Hematopoietic multipotent progenitor cell treated with erythropoietin and hydrocortisone succinate and interleukin-3 and kit ligand, for 15 days (in vitro differentiated cells): ENCODE measurements around the gene TMEM134.
A peak's percentile ranks its signal among the peaks of the same experiment; 100 is the strongest.

Source experiments
- DNase-seq: peaks from one replicate; pipeline ENCODE4 v3.0.0-alpha.2; 2015; ENCODE audit warnings: low spot score

The TMEM134 gene

GRCh38 chr11:67422891-67423290 lies 46.2 kb downstream of the TMEM134 start:
- DNase-seq: no peak

- no peak for DNase-seq
Measured at GRCh38 chr11:67421430-67422031, 47.5 kb downstream of the TMEM134 start.

- peak; percentile 93 for DNase-seq
Measured at GRCh38 chr11:67420646-67421429, 48.2 kb downstream of the TMEM134 start.

DNA sequence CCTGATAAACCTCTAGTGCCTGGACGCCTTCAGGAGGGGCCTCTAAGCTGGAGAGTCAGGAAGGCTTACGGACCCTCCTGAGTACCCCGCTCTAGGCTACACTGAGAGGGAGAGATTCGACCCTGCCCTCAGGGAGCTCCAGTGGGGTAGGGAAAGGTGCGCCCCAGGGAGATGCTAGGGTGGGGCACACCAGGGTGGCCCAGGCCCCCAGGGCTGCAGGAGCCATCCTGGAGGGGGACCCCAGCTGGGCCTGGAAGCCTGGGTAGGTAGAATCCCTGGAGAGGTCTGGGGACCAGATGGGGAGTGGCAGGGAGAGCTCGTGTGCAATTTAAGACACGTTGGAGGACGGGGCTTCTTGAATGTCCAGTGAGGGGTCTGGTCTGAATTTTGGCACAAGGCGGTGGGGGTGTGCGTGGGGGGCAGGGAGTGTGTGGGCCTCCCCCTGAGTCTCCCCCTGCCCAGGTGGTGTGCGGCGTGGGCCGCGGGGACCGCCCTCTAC lies 48.9 kb downstream of the TMEM134 start:
- no peak for DNase-seq

GRCh38 chr11:67419325-67420049 lies 49.6 kb downstream of the TMEM134 start:
- no peak for DNase-seq

- no peak for DNase-seq
Measured at GRCh38 chr11:67418476-67419281, 50.4 kb downstream of the TMEM134 start.

- DNase-seq: no peak
Measured at GRCh38 chr11:67417425-67417824, 51.6 kb downstream of the TMEM134 start.

- peak; percentile 51 for DNase-seq
Measured at GRCh38 chr11:67416416-67417335, 52.4 kb downstream of the TMEM134 start.

DNA sequence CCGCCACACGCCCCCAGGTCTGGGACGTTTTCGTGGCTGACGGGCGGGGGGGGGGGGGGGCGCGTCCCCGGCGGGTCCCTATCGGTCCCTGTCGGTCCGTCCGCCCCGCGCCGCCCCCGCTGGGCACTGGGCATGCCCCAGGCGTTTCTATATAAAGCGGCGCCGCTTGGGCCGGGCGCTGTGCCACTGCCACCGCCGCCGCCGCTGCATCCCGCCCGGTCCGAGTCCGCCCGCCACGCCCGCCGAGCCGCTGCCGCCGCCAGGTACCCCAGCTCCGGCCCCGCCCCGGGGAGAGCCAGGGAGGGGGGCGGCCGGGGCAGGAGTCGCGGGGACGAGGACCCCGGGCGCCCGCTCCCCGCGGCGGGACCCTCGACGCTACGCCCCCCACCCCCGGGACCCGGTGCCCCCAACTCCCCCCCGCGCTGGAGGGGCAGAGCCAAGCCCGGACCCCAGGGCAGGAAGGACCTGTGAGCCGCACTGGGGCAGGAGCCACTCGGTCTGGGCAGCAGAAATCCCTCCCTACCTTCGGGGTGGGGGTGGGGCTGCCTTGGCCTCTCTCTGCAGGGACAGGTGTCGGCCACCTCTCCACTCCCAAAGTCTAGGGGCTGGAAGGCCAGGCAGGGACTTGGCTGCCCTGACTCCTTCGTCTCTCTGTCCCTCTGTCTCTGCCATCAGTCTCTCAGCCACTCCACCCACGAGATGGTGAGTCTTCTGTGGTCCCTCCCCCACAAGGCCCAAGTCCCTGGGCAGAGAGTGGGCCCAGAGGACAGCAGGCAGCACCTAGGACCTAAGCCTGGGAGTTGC lies 53.3 kb downstream of the TMEM134 start, which contains the start of gene CARNS1:
Gene CARNS1 (plus strand): TSS at position 178 of the 804 bp plus-strand sequence. CDS start 522 bp downstream, at position 700.
- peak; percentile 30 for DNase-seq

DNA sequence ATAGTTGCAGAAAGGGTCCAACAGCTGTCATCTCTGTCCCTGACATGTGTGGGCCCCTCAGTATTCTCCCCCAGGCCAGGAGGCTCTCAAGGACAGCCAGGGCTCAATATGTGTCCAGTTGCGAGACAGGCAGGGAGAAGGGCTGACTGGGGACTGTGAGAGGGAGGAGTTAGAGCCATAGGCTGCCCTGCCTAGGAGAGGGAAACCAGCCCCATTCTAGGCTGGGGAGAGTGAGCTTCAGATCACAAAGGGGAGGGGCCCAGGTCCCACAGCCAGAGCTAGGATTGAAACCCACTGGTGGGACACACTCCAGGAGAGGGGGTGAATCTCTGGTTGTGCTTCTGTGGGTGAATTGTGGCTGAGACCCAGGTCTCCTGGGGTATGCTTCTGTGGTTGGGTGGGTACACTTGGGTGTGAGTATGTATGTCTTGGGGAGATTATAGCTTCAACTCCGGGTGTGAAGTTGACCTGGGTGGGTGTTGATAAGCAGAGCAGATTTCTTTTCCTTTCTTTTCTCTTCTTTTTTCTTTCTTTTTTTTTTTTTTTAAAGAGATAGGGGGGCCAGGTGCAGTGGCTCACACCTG lies 55.7 kb downstream of the TMEM134 start:
- DNase-seq: peak; percentile 78

GRCh38 chr11:67412495-67413179 lies 56.4 kb downstream of the TMEM134 start:
- no peak for DNase-seq

DNA sequence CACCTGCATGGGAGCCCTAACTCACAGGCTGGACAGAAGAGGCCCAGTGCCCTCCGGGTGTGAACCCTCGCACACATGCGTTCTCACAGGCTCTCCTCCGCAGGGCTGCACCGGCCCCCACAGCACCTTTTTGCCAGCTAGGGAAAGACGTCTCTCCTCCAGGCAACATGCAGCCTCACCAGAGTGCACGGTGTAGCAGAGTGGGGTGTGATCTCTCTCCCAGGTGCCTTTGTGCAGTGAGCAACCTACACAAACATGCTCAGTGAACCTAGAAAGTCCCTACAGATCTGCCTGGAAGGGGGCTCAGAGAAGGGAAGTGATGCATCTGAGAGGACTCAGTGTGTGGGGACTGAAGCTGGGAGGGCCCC lies 57.3 kb downstream of the TMEM134 start:
- peak; percentile 27 for DNase-seq
